Effector memory CD8-positive, alpha-beta T cell (primary cell): ENCODE results near the gene AKAP13.

Source experiments
- ATAC-seq: fragments of 150-1000 bp; cut with Tn5 transposase; replicated peaks from 2 replicates; pipeline ENCODE4 v1.10.0; 2021; ENCODE audit warnings: mild to moderate bottlenecking, moderate library complexity
- DNase-seq, 3 experiments: peaks; one replicate each; pipeline ENCODE4 v3.0.0; 2021
- H3K27ac Mint-ChIP-seq, 2 donors: one replicate each; pipeline ENCODE4 v1.8.0; 2022; ENCODE audit warnings: mild to moderate bottlenecking in 2 of 2, mixed read lengths in 2 of 2, moderate library complexity in 2 of 2
- H3K27me3 Mint-ChIP-seq, 2 donors: one replicate each; pipeline ENCODE4 v1.8.0; 2022; ENCODE audit warnings: mixed read lengths in 2 of 2
- H3K36me3 Mint-ChIP-seq: one replicate; pipeline ENCODE4 v1.8.0; 2022; ENCODE audit warnings: mild to moderate bottlenecking, moderate library complexity, mixed read lengths; ENCODE audit not compliant: insufficient read depth
- H3K4me1 Mint-ChIP-seq, 2 donors: one replicate each; pipeline ENCODE4 v1.8.0; 2022; ENCODE audit warnings: low read depth in 2 of 2, mixed read lengths in 2 of 2
- H3K4me3 Mint-ChIP-seq, 2 donors: one replicate each; pipeline ENCODE4 v1.8.0; 2022; ENCODE audit warnings: mild to moderate bottlenecking in 2 of 2, mixed read lengths in 2 of 2, moderate library complexity in 2 of 2
- H3K9me3 Mint-ChIP-seq, 2 donors: one replicate each; pipeline ENCODE4 v1.8.0; 2022; ENCODE audit warnings: mixed read lengths in 2 of 2

The AKAP13 gene

DNA sequence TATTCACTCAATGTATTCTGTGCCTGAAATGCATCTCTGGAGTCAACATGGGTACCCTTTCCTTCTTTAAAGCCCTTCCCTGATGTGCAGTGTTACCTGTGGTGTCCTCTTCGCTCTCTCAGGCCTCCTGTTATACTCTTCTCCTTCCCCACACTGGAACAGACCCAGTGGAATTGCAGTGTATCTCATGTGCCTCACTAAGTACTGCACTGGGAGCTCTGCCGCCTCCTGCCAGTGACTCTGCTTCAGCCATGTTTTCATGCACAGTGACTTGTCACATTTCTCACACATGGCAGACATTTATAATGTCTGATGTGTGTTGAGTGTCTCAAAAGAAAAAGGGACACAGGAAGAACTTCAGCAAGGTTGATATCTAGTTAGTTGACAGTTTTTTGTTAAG, 223.3 kb downstream of the AKAP13 start:
- no peak for DNase-seq

GRCh38 chr15:85604194-85604593, 223.8 kb downstream of the AKAP13 start:
- no peaks in the 10 kb centered on the region for H3K9me3 Mint-ChIP-seq
- H3K36me3 Mint-ChIP-seq, result peaks cover 22% of the 10 kb centered on the region
- H3K4me1 Mint-ChIP-seq, result peaks cover 21 to 31% of the 10 kb centered on the region in 2 donors
- H3K4me3 Mint-ChIP-seq, result no peak overlapping the region
- DNase-seq (no peak), ATAC-seq (no peak)
- no peaks in the 10 kb centered on the region for H3K27me3 Mint-ChIP-seq
- H3K27ac Mint-ChIP-seq, result no peak overlapping the region

More for the DNA sequence above, 223.3 kb downstream of the AKAP13 start:
- Mint-ChIP-seq H3K4me3 (no peak overlapping the region), H3K4me1 (peaks cover 21 to 35% of the 10 kb centered on the region in 2 donors), H3K27ac (peak overlapping the region in 1 of 2 donors; percentile 5), H3K9me3 (no peaks in the 10 kb centered on the region), H3K27me3 (no peaks in the 10 kb centered on the region), H3K36me3 (peaks cover 24% of the 10 kb centered on the region)
- no peak for ATAC-seq

DNA sequence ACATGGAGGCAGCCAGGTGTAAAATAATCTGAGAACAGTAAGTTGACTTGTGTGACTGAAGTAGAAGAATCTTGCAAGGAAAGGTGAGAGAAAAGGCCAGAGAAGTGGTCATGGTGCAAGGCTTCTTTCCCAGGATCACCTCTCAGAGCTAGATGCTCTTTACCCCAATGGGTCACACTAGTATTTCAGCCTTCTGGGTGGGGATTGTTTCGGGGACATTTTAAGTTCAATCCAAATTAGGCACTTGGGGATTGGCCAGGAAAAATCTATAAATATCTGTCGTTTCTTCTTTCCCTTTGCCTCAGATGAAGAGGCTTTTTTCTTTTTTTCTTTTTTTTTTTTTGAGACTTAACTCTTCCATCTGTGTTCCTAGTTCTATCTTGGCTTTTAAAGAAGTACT, 226.3 kb downstream of the AKAP13 start:
- no peaks in the 10 kb centered on the region for H3K9me3 Mint-ChIP-seq
- H3K36me3 Mint-ChIP-seq, result peaks cover 26% of the 10 kb centered on the region
- ATAC-seq (no peak), DNase-seq (no peak)
- peak overlapping the region in 1 of 2 donors; percentile 1 for H3K4me3 Mint-ChIP-seq
- H3K27me3 Mint-ChIP-seq, result no peaks in the 10 kb centered on the region
- peak overlapping the region in 1 of 2 donors; percentile 70 for H3K27ac Mint-ChIP-seq
- peaks cover 26 to 40% of the 10 kb centered on the region in 2 donors for H3K4me1 Mint-ChIP-seq

- H3K27ac Mint-ChIP-seq, result peak overlapping the region in 1 of 2 donors; percentile 70
- no peaks in the 10 kb centered on the region for H3K9me3 Mint-ChIP-seq
- H3K4me3 Mint-ChIP-seq, result peak overlapping the region in 1 of 2 donors; percentile 60
- DNase-seq (no peak), ATAC-seq (peak; percentile 51)
- H3K36me3 Mint-ChIP-seq, result peaks cover 28% of the 10 kb centered on the region
- peaks cover 27 to 41% of the 10 kb centered on the region in 2 donors for H3K4me1 Mint-ChIP-seq
- no peaks in the 10 kb centered on the region for H3K27me3 Mint-ChIP-seq
Observed at GRCh38 chr15:85607141-85607806, 226.9 kb downstream of the AKAP13 start.

DNA sequence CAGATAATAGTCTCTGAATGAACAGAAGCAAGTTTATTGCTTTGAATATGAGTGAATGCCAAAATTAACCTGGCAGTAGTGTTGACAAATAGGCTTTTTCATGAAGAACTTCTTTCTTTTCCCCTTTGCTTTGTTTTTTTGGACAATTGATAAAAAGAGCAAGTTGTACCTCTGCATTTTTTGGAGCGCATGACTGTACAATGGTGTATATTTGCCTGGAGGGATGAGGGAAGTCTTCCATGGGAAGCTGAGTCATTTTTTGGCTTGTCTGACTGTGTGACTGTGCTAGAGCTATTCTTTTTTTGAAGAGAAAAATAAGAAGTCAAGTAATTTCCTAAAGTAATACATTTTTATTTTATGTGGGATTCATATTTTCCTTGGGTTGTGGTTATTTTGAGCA, 227.4 kb downstream of the AKAP13 start:
- peak overlapping the region in 1 of 2 donors; percentile 70 for H3K27ac Mint-ChIP-seq

GRCh38 chr15:85609492-85609891, 229.1 kb downstream of the AKAP13 start:
- no peak overlapping the region for H3K4me3 Mint-ChIP-seq
- H3K9me3 Mint-ChIP-seq, result no peaks in the 10 kb centered on the region
- DNase-seq, result no peak
- peaks cover 22 to 38% of the 10 kb centered on the region in 2 donors for H3K4me1 Mint-ChIP-seq
- H3K27ac Mint-ChIP-seq, result no peak overlapping the region
- H3K27me3 Mint-ChIP-seq, result no peaks in the 10 kb centered on the region
- no peak for ATAC-seq
- H3K36me3 Mint-ChIP-seq, result peaks cover 24% of the 10 kb centered on the region

More for the DNA sequence above, 227.4 kb downstream of the AKAP13 start:
- no peaks in the 10 kb centered on the region for H3K27me3 Mint-ChIP-seq
- H3K4me3 Mint-ChIP-seq, result peak overlapping the region in 1 of 2 donors; percentile 60
- no peaks in the 10 kb centered on the region for H3K9me3 Mint-ChIP-seq
- H3K36me3 Mint-ChIP-seq, result peaks cover 28% of the 10 kb centered on the region
- H3K4me1 Mint-ChIP-seq, result peaks cover 27 to 41% of the 10 kb centered on the region in 2 donors
- ATAC-seq (no peak), DNase-seq (no peak)

DNA sequence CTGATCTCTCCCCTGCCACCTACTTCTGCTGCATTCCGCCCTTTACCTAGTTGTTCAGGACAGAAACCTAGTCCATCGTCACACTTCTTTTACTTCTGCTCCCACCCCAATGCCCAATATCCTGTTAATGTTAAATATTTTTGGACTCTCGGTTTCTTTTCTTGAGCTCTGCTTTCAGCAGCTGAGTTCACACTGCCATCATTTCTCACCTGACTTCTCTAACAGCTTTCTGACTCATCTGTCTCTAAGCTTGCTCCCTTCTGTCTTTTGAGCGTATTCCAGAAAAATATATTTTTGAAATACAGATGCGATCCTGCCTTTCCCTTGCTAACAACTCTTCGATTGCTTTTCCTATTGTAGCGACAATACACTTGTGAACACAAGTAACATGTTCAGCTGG, 231.0 kb downstream of the AKAP13 start:
- no peak for DNase-seq
- peak overlapping the region; percentile 10 to 87 for H3K27ac Mint-ChIP-seq
- H3K36me3 Mint-ChIP-seq, result peaks cover 13% of the 10 kb centered on the region
- no peak for ATAC-seq
- no peak overlapping the region for H3K4me3 Mint-ChIP-seq
- no peaks in the 10 kb centered on the region for H3K27me3 Mint-ChIP-seq
- no peaks in the 10 kb centered on the region for H3K9me3 Mint-ChIP-seq
- peaks cover 23 to 46% of the 10 kb centered on the region in 2 donors for H3K4me1 Mint-ChIP-seq

DNA sequence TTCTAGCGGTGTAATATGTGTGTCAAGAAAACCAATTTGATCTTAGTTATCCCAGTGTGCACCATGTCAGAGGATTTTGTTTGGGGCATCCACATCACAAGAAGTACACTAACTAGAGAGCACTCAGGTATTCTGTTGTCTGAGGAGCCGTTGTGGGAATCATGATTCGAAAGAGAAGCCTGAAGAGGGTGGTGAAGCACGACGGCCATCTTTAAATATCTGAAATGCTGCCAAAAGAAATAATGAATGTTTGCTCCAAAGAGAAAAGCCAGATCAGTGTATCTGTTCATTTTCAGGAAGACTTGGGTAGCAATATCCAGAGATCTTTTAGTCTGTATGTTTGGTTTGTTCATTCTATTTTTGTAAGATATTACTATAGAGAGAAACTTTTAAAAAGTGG, 233.7 kb downstream of the AKAP13 start:
- Mint-ChIP-seq H3K9me3 (no peaks in the 10 kb centered on the region), H3K27ac (no peak overlapping the region), H3K27me3 (no peaks in the 10 kb centered on the region), H3K4me3 (no peak overlapping the region), H3K36me3 (peaks cover 8% of the 10 kb centered on the region), H3K4me1 (peaks cover 11 to 34% of the 10 kb centered on the region in 2 donors)
- DNase-seq (no peak), ATAC-seq (no peak)

- no peaks in the 10 kb centered on the region for H3K9me3 Mint-ChIP-seq
- H3K27me3 Mint-ChIP-seq, result no peaks in the 10 kb centered on the region
- peaks cover 8% of the 10 kb centered on the region for H3K36me3 Mint-ChIP-seq
- ATAC-seq (peak; percentile 45), DNase-seq (peak in 2 of 3 experiments; percentile 11 to 20)
- H3K27ac Mint-ChIP-seq, result no peak overlapping the region
- no peak overlapping the region for H3K4me3 Mint-ChIP-seq
- H3K4me1 Mint-ChIP-seq, result peaks cover 11 to 30% of the 10 kb centered on the region in 2 donors
Observed at GRCh38 chr15:85615930-85616329, 235.5 kb downstream of the AKAP13 start.

DNA sequence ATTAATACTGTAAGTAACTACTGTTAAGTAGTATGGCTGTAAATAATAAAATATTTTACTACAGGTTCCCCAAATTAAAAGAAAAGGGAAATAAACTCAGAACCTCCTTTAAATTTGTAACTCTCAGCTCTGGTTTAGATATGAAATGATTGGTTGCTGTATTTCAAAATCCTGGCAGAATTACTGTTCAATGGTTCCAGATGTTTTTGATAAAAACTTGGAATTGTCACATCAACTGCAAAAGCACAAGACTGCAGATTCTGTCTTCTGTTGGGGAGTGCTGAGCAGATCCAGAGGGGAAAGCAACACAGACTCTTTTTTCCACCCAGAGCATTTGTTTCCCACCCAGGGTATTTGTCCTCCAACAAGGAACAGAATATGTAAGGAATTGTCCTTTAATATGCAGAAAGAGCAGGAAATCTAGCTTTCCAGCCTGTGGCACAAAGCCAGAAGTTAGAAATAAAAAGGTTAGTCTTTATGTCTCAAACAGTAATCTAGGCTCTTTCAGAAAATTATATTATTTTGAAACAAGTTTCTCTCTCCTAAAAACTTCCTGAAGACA, 236.2 kb downstream of the AKAP13 start:
- H3K4me1 Mint-ChIP-seq, result peaks cover 7 to 23% of the 10 kb centered on the region in 2 donors
- no peaks in the 10 kb centered on the region for H3K9me3 Mint-ChIP-seq
- DNase-seq (no peak), ATAC-seq (no peak)
- H3K27me3 Mint-ChIP-seq, result no peaks in the 10 kb centered on the region
- peaks cover 5% of the 10 kb centered on the region for H3K36me3 Mint-ChIP-seq
- H3K27ac Mint-ChIP-seq, result no peak overlapping the region
- H3K4me3 Mint-ChIP-seq, result no peak overlapping the region

- Mint-ChIP-seq H3K4me1 (peaks cover 12 to 21% of the 10 kb centered on the region in 2 donors), H3K9me3 (no peaks in the 10 kb centered on the region), H3K4me3 (no peak overlapping the region), H3K27me3 (no peaks in the 10 kb centered on the region), H3K27ac (no peak overlapping the region), H3K36me3 (peaks cover 3% of the 10 kb centered on the region)
- DNase-seq, result no peak
- no peak for ATAC-seq
Observed at GRCh38 chr15:85618228-85618505, 237.8 kb downstream of the AKAP13 start.

DNA sequence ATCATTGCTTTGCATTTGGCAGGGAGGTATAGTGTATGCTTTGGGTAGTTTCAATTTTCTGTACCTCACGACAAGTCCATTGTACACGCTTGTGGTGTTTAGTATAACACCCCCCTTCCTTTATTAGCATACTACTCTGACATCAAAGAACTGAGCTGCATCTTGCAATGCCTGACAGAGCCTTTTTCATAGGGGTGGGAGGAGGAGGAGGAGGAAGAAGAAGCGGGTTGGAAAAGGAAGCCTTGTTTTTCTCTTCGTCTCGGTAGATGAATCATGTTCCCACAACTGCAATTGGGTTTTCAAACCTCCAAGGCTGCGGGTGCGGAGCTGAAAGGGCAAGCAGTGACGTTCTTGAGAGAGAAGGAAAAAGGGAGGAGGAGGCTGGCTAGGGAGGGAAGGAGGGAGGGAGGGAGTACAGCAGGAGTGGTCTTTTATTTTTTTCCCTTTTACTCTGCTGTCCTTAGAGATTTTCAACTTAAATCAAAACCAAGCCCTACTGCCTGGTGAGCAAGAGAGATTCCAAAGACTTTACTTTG, 238.6 kb downstream of the AKAP13 start:
- H3K36me3 Mint-ChIP-seq, result peaks cover 5% of the 10 kb centered on the region
- peak; percentile 23 to 39 (median 26) for DNase-seq
- H3K4me3 Mint-ChIP-seq, result no peak overlapping the region
- H3K4me1 Mint-ChIP-seq, result peaks cover 20 to 29% of the 10 kb centered on the region in 2 donors
- H3K9me3 Mint-ChIP-seq, result no peaks in the 10 kb centered on the region
- no peaks in the 10 kb centered on the region for H3K27me3 Mint-ChIP-seq
- H3K27ac Mint-ChIP-seq, result no peak overlapping the region
- ATAC-seq, result peak; percentile 82

GRCh38 chr15:85619992-85620689, 239.7 kb downstream of the AKAP13 start:
- DNase-seq, result no peak
- peaks cover 5% of the 10 kb centered on the region for H3K36me3 Mint-ChIP-seq
- no peak for ATAC-seq
- H3K27me3 Mint-ChIP-seq, result no peaks in the 10 kb centered on the region
- no peaks in the 10 kb centered on the region for H3K9me3 Mint-ChIP-seq
- peaks cover 31 to 37% of the 10 kb centered on the region in 2 donors for H3K4me1 Mint-ChIP-seq
- no peak overlapping the region for H3K4me3 Mint-ChIP-seq
- no peak overlapping the region for H3K27ac Mint-ChIP-seq

- peaks cover 10% of the 10 kb centered on the region for H3K36me3 Mint-ChIP-seq
- H3K27me3 Mint-ChIP-seq, result no peaks in the 10 kb centered on the region
- peaks cover 37% of the 10 kb centered on the region in 2 donors for H3K4me1 Mint-ChIP-seq
- H3K4me3 Mint-ChIP-seq, result no peak overlapping the region
- ATAC-seq (peak; percentile 23), DNase-seq (no peak)
- no peak overlapping the region for H3K27ac Mint-ChIP-seq
- no peaks in the 10 kb centered on the region for H3K9me3 Mint-ChIP-seq
Observed at GRCh38 chr15:85620690-85621049, 240.3 kb downstream of the AKAP13 start.
